GM12878 (cell line): ENCODE results near the gene FLYWCH2. TPM values are rescaled to one million over a fixed set of nuclear protein-coding genes. Genes with fewer than 3 reads are reported as not detected.
A peak's percentile ranks its signal among the peaks of the same experiment; 100 is the strongest.

ENCODE experiments used
- ATAC-seq: fragments of 200-7000 bp; cut with Tn5 transposase; 3 replicates; pipeline ENCODE4 v1.9.1; 2020; ENCODE audit warnings: mild to moderate bottlenecking, moderate library complexity
- BruUV-seq: library from RNA; stranded (reverse); fragments of 400-500 nt; replicated peaks from 2 replicates; lab custom pipeline; 2021; lab: Mats Ljungman, UMichigan
- CTCF ChIA-PET: fragments of 300-600 bp; sonication (Branson Sonifier 250); formaldehyde crosslinking; extraction: SDS; loops from one replicate; lab custom pipeline; 2021; ENCODE audit warnings: inconsistent platforms; lab: Yijun Ruan, JAX
- POLR2A ChIA-PET: fragments of 350-600 bp; formaldehyde crosslinking; extraction: SDS; loops from one replicate; lab custom pipeline; 2021; ENCODE audit warnings: inconsistent platforms; lab: Charles Lee
- RAD21 ChIA-PET: fragments of 300-600 bp; sonication (Branson Sonifier 250); formaldehyde crosslinking; loops from one replicate; lab custom pipeline; 2023; ENCODE audit warnings: antibody characterized with exemption; ENCODE audit not compliant: unreplicated experiment; lab: Charles Lee
- SMC1A ChIA-PET: fragments of 300-600 bp; sonication (Branson Sonifier 250); formaldehyde crosslinking; loops from one replicate; lab custom pipeline; 2023; ENCODE audit not compliant: unreplicated experiment, uncharacterized antibody; lab: Charles Lee
- DNase-seq: peaks from one replicate; pipeline ENCODE4 v3.0.0-alpha.2; 2011; ENCODE audit warnings: low read depth, low spot score
- FAIRE-seq: peaks from 3 replicates; lab custom pipeline; 2011; peaks lifted over from hg19 to GRCh38; lab: Jason Lieb, UNC
- H2AFZ ChIP-seq: 2 replicates; pipeline ENCODE4 v1.6.0; 2011; ENCODE audit warnings: low read depth, low read length, control low read depth; ENCODE audit not compliant: control insufficient read depth
- H3K27ac ChIP-seq: 2 replicates; pipeline ENCODE4 v1.5.1; 2011; ENCODE audit warnings: control low read depth; ENCODE audit not compliant: control insufficient read depth, insufficient read depth
- H3K27me3 ChIP-seq, 2 experiments: replicated peaks in 1 of 2; 2 replicates each; pipeline versions ENCODE4 v1.6.0 to v1.6.1; 2011; ENCODE audit warnings: low read length in 1 of 2; ENCODE audit not compliant: control insufficient read depth in 2 of 2, insufficient read depth in 2 of 2
- H3K36me3 ChIP-seq, 2 experiments: 2 replicates each; pipeline ENCODE4 v1.5.1; 2011; ENCODE audit warnings: low read length in 1 of 2; ENCODE audit not compliant: control insufficient read depth in 2 of 2, insufficient read depth in 2 of 2
- H3K4me1 ChIP-seq: 2 replicates; pipeline ENCODE4 v1.6.1; 2011; ENCODE audit warnings: mild to moderate bottlenecking, low read length, moderate library complexity, mixed read lengths; ENCODE audit not compliant: control insufficient read depth, insufficient read depth
- H3K4me2 ChIP-seq: 2 replicates; pipeline ENCODE4 v1.6.0; 2011; ENCODE audit warnings: control low read depth; ENCODE audit not compliant: control insufficient read depth, insufficient read depth
- H3K4me3 ChIP-seq: fragments of 200-600 bp; sonication (generic); 2 replicates; pipeline ENCODE4 v1.5.1; 2016
- H3K79me2 ChIP-seq: 2 replicates; pipeline ENCODE4 v1.6.0; 2011; ENCODE audit warnings: low read length; ENCODE audit not compliant: control insufficient read depth, insufficient read depth
- H3K9ac ChIP-seq: 2 replicates; pipeline ENCODE4 v1.8.0; 2011; ENCODE audit warnings: low read length, control low read depth, mixed read lengths; ENCODE audit not compliant: control insufficient read depth, insufficient read depth
- H3K9me3 ChIP-seq: replicated peaks from 3 replicates; pipeline ENCODE4 v1.5.1; 2011; ENCODE audit warnings: mild to moderate bottlenecking, low read length; ENCODE audit not compliant: control insufficient read depth, insufficient read depth
- H4K20me1 ChIP-seq: 2 replicates; pipeline ENCODE4 v1.6.0; 2011; ENCODE audit not compliant: control insufficient read depth, insufficient read depth
- BACH1 ChIP-seq: fragments of 450-650 bp; IDR thresholded peaks from 2 replicates; pipeline ENCODE4 v1.6.1; 2017; ENCODE audit warnings: mild to moderate bottlenecking, borderline replicate concordance
- EED ChIP-seq: sonication (generic); IDR thresholded peaks from 2 replicates; pipeline ENCODE4 v1.6.1; 2016; ENCODE audit warnings: antibody characterized with exemption, low read depth
- NFYB ChIP-seq: IDR thresholded peaks from 2 replicates; pipeline ENCODE4 v1.6.1; 2011; ENCODE audit warnings: low read depth, mild to moderate bottlenecking, low read length, improper control_type of control experiment, moderate library complexity; ENCODE audit not compliant: insufficient read depth
- RCOR1 ChIP-seq: conservative IDR thresholded peaks from 2 replicates; pipeline ENCODE4 v1.6.1; 2012; ENCODE audit warnings: low read depth, low read length, improper control_type of control experiment
- SREBF2 ChIP-seq: IDR thresholded peaks from 2 replicates; pipeline ENCODE4 v1.6.1; 2012; ENCODE audit warnings: mild to moderate bottlenecking, low read length
- WGBS: methylation state at CpG from one replicate; pipeline ENCODE4 v1.1.6; 2016; ENCODE audit warnings: low lambda C conversion rate; ENCODE audit not compliant: insufficient replicate concordance, insufficient coverage; ENCODE audit errors: missing lambda C conversion rate; 5-methylcytosine and 5-hydroxymethylcytosine counted together
- in situ Hi-C: fragments of 300-500 bp; cut with MboI; formaldehyde crosslinking; loops from 9 replicates; pipeline ENCODE4 v1.14.3; 2018; ENCODE audit warnings: mixed read lengths
- intact Hi-C: fragments of 100-400 bp; cut with micrococcal nuclease; formaldehyde crosslinking; loops from one replicate; pipeline ENCODE4 v1.14.2; 2022; ENCODE audit not compliant: unreplicated experiment
- polyA plus RNA-seq, 11 experiments: library from polyadenylated mRNA; depleted of rRNA in 4 of 11; unstranded in 6 of 11; stranded (reverse) in 5 of 11; fragments of >200 nt; fragmentation: Nextera tagmentation in 4 of 11; fragmentation: Illumina TruSeq in 1 of 11; extraction: Ambion mirVana in 4 of 11; extraction: Trizol in 1 of 11; gene quantifications; 1 replicate in 1 of 11; 2 replicates in 10 of 11; pipeline versions ENCODE4 v1.2.1 to v1.2.3, GENCODE V29; 2011 to 2016; ENCODE audit warnings: inconsistent platforms in 2 of 11, missing spikeins in 2 of 11, low read depth in 1 of 11
- total RNA-seq, 4 experiments: library from RNA; depleted of rRNA in 3 of 4; stranded (reverse); fragments of >200 nt in 3 of 4; fragmentation: Illumina TruSeq in 1 of 4; extraction: Trizol in 1 of 4; gene quantifications; 2 replicates each; pipeline versions ENCODE4 v1.2.1 to v1.2.3, GENCODE V29; 2013 to 2021
- TF ChIP-seq, protein P1 (sequence below): fragments of 450-650 bp; IDR thresholded peaks from 2 replicates; pipeline ENCODE4 v1.6.1; 2017; ENCODE audit warnings: mild to moderate bottlenecking
- TF ChIP-seq, protein P2 (sequence below): IDR thresholded peaks from 2 replicates; pipeline ENCODE4 v1.6.1; 2011; ENCODE audit warnings: low read depth, mild to moderate bottlenecking, low read length, moderate library complexity, borderline replicate concordance; ENCODE audit errors: extremely low read depth

FLYWCH2 gene
- total and polyA plus RNA-seq, 10 of the 15 experiments (the other 5 are each of a cell fraction or from before 2014, with no cell fraction given): 0.27 to 43.1 (median 17.7) TPM

DNA sequence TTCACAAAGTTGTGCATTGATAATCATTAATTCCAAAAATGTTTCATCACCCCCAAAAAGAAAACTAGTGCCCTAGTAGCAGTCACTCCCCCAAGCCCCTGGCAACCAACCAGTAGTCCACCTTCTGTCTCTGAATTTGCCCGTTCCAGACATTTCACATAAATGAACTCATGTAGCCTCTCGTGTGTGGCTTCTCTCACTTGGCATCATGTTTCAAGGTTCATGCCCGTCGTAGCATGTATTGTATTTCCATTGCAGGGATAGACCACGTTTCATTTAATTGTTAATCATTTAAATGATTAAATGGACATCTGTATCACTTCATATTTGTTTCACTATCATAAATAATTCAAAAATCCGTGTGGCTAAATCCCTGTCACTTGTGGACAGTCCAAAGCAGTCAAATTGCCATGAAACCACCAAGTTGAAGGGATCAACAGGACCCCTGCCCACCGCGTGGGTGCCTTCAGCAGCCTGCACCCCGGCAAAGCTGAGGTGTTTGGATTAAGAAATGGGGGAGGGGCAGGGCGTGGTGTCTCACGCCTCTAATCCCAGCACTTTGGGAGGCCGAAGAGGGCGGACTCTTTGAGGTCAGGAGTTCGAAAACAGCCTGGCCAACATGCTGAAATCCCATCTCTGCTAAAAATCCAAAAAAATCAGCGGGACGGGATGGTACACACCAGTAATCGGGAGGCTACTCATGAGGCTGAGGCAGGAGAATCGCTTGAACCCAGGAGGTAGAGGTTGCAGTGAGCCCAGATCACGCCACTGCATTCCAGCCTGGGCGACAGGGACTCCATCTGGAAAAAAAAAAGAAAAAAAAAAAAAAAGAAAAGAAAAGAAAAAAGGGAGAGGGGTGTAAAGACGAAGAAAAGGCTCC is 8.7 kb upstream of the FLYWCH2 start:
- intact Hi-C loops (loop anchor here (1.0 to 2.0 kb wide), 2 partner anchors 33 to 45 kb away; no protein-coding TSS in a partner anchor), in situ Hi-C loops (no loop called here)
- ATAC-seq: no peak
- DNase-seq: no peak
- BruUV-seq: no TSS peak
- Histone ChIP-seq H3K27me3 (no peaks in the 10 kb centered on the region; a peak in 1 of 4 replicates), H3K4me1 (no peaks in the 10 kb centered on the region), H3K36me3 (no peaks in the 10 kb centered on the region), H3K9ac (no peak overlapping the region), H3K27ac (no peak overlapping the region), H3K79me2 (no peaks in the 10 kb centered on the region), H3K4me3 (no peak overlapping the region), H3K9me3 (no peaks in the 10 kb centered on the region), H4K20me1 (no peaks in the 10 kb centered on the region), H3K4me2 (no peak overlapping the region), H2AFZ (peak overlapping the region; percentile 7; the same call in 1 of the 2 replicates)
- CTCF ChIA-PET: interaction anchor here (0.6 to 6.7 kb wide), 15 partner anchors 9 to 108 kb away, joined by 3 to 80 read pairs (median 5); partner anchors contain the start of gene FLYWCH2
- FAIRE-seq: no peak
- POLR2A ChIA-PET: interaction anchor here (0.7 kb wide), 1 partner anchor 40 kb away, joined by 3 read pairs; no protein-coding TSS in a partner anchor
- TF ChIP-seq RCOR1 (no peak), EED (no peak), NFYB (no peak), SREBF2 (no peak), BACH1 (no peak)
- TF ChIP-seq, protein P1, sequence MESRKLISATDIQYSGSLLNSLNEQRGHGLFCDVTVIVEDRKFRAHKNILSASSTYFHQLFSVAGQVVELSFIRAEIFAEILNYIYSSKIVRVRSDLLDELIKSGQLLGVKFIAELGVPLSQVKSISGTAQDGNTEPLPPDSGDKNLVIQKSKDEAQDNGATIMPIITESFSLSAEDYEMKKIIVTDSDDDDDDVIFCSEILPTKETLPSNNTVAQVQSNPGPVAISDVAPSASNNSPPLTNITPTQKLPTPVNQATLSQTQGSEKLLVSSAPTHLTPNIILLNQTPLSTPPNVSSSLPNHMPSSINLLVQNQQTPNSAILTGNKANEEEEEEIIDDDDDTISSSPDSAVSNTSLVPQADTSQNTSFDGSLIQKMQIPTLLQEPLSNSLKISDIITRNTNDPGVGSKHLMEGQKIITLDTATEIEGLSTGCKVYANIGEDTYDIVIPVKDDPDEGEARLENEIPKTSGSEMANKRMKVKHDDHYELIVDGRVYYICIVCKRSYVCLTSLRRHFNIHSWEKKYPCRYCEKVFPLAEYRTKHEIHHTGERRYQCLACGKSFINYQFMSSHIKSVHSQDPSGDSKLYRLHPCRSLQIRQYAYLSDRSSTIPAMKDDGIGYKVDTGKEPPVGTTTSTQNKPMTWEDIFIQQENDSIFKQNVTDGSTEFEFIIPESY: no peak
- TF ChIP-seq, protein P2, sequence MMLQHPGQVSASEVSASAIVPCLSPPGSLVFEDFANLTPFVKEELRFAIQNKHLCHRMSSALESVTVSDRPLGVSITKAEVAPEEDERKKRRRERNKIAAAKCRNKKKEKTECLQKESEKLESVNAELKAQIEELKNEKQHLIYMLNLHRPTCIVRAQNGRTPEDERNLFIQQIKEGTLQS: no peak
- SMC1A ChIA-PET: interaction anchor here (0.6 to 0.7 kb wide), 3 partner anchors 8 to 38 kb away, joined by 3 to 6 read pairs (median 3); no protein-coding TSS in a partner anchor
- RAD21 ChIA-PET: interaction anchor here (0.6 to 1.0 kb wide), 5 partner anchors 25 to 1158 kb away, joined by 3 to 4 read pairs (median 3); partner anchors contain the start of gene FLYWCH1
- WGBS: 45% methylated on average over 20 of the region's 21 CpGs
